GM21528 (cell line): ENCODE data around the gene LRRC7.

Experiments
- ATAC-seq: cut with Tn5 transposase; IDR thresholded peaks from one replicate; pipeline ENCODE4 v1.9.1; 2021; ENCODE audit warnings: mild to moderate bottlenecking, moderate library complexity; ENCODE audit not compliant: unreplicated experiment, low FRiP score

The LRRC7 gene

DNA sequence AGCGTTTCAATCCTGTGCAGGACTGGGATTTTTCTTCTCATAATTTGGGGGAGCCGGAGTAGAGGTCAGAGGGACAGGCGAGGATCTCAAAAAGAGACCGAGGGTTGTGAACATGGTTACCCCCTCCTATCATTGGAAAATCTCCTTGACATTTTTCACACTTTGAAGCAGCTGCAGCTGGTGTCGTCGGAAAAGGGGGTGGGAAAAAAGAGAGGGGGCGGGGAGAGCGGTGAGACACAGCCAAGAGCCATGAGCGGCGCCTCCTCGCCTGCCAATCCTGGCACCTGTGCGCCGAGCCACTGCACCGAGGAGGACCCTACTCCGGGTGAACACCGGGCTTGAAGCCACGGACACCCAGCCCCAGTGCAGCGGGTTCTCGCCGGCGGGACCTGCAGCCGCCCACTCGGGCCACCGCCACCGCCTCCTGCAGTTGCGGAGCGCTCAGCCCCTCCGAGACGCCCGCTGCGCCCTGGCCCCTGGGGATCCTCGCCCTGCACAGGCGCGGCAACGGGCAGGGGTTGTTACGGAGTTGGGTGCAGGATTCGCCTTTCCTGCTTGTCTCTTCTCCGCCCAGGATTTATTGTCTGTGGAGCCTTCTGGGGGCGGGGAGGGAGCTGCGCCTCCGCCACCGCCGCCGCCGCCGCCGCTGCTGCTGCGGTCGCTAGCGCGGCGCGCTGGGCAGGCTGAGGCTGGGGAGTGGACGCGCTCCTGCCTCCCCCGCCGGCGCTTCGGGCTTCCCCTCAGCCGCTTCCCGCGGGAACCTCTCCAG is at the start of gene LRRC7:
LRRC7 (plus strand) TSS at position 271 of the 769 bp plus-strand sequence. CDS start 718 bp downstream, outside the sequence.
- no peak for ATAC-seq

- ATAC-seq, result no peak
Measured at GRCh38 chr1:69519006-69519405, 48.7 kb upstream of the LRRC7 start.

DNA sequence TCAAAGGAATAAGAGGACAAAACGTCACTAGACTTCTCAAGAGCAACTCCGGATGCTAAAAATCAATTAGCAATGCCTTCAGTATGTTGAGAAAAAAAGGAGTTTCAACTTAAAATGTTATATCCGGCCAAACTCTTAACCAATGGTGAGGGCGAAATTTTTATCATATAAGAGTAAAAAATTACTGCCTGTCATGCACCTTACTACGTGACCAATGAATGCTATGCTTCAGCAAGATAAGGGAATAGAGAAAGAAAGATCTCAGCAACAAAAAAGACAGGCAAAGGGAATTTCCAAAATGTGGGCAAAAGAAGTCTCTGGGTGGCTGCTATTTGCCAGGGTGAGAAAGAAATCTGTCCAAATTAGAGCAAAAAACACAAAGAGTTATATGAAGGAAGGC is 47.4 kb upstream of the LRRC7 start:
- no peak for ATAC-seq

DNA sequence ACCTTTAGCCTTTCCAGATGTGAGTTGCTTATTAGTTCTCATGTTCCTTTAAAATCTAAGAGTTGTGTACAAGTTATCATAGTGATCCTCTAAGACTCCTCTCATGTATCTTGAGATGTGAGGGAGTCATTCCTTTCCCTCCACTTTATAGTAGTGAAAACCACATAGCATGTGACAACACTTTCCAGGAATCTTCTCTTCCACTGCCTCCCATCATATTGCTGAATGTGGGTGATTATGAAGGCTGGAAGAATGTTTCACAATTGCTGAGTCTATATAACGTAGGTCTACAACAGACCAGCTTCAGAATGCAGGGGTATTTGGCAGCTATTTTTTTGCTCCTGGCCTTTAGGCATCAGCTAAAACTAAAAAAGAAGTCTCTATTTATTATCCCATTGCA is 44.7 kb upstream of the LRRC7 start:
- no peak for ATAC-seq

- ATAC-seq, result no peak
Measured at GRCh38 chr1:69523461-69523860, 44.3 kb upstream of the LRRC7 start.

- no peak for ATAC-seq
Measured at GRCh38 chr1:69524015-69524414, 43.7 kb upstream of the LRRC7 start.

DNA sequence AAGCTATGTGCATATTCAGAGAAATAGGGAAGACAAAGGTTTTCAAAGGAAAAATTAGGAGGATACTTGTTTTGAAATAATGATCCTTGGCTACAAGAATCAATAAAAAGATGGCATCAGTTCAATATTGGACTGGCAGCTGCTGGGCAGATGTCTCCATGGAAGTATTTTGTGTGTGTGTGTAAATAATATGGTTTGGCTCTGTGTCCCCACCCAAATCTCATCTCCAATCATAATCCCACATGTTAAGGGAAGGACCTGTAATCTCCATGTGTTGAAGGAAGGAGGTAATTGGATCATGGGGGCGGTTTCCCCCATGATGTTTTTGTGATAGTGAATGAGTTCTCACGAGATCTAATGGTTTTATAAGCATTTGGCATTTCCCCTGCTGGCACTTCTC is 40.4 kb upstream of the LRRC7 start:
- no peak for ATAC-seq

GRCh38 chr1:69528376-69528775 is 39.3 kb upstream of the LRRC7 start:
- no peak for ATAC-seq

GRCh38 chr1:69533343-69533742 is 34.4 kb upstream of the LRRC7 start:
- ATAC-seq, result no peak

GRCh38 chr1:69534829-69535228 is 32.9 kb upstream of the LRRC7 start:
- no peak for ATAC-seq

- ATAC-seq, result no peak
Measured at GRCh38 chr1:69535490-69535889, 32.2 kb upstream of the LRRC7 start.

DNA sequence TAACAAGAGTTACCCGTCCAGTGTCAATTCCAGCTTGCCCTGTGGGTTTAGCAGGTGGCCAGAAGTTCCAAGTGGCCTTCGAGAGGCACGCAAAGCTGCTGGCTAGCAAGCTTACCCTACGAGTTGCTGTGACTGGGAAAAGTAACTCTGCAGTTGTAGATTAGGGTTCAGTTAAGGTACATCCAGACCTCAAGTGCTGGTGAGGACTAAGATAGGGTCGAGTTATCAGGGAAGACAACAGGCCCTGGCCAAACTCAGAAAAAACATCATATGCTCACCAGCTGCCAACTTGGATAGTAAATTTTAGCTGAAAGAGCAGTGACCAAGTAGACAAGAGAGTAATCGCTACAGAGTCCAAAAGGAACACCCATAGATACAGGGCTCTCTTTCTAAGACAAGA is 27.7 kb upstream of the LRRC7 start:
- no peak for ATAC-seq

DNA sequence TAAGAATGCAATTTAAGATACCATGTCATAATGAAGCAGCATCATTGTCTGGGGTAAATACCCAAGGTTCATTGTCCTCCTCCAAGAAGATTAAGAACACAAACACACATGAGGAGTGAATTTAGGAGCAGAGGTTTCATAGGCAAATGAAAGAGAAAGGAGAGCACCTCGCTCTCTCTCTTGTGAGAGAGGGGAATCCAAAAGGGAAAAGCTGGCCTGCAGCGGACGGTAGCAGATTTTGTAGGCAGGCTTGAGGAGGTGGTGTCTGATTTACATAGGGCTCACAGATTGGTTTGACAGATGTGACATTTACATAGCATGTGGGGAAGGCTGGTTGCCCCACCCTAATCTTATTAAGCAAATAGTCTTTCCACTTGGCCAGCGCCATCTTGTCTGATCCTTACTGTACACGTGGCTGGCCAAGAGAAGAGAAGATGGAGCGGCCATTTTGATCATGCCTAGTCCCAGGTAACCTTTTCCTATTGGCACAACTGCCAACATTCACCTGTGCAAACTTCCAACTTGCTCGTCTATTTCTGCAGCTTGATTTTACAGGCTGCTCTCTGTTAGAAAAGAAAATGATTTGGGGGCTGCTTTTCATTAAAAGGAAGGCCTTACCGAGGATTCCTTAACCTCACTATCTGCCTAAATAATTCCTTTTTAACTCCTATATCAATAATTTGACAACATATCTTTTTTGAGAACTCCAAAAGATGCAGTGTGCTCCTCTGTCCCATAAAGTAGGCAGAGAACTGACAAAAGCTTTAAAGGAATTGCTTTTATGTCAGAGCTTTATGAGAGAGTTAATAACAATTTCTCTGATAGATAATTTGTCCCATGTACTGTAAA is 16.0 kb upstream of the LRRC7 start:
- ATAC-seq, result no peak

DNA sequence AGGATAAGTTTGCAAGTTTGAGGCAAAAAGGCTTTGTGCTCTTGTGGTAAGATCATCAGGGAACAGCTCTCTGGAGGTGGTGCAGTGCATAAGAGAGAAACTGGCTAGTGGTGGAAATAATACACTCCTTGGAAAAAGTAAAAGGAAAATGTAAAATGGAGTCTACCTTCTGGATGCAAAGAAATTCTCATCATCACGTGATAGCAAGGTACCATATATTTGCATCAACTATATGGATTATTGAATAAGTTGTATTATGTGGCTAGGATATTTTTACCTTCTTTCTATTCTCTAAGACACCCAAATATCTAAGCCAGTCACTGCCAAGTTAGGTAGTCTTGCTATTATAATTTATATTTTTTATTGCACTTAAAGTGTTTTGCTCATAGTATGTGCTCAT is 14.0 kb upstream of the LRRC7 start:
- ATAC-seq, result no peak

DNA sequence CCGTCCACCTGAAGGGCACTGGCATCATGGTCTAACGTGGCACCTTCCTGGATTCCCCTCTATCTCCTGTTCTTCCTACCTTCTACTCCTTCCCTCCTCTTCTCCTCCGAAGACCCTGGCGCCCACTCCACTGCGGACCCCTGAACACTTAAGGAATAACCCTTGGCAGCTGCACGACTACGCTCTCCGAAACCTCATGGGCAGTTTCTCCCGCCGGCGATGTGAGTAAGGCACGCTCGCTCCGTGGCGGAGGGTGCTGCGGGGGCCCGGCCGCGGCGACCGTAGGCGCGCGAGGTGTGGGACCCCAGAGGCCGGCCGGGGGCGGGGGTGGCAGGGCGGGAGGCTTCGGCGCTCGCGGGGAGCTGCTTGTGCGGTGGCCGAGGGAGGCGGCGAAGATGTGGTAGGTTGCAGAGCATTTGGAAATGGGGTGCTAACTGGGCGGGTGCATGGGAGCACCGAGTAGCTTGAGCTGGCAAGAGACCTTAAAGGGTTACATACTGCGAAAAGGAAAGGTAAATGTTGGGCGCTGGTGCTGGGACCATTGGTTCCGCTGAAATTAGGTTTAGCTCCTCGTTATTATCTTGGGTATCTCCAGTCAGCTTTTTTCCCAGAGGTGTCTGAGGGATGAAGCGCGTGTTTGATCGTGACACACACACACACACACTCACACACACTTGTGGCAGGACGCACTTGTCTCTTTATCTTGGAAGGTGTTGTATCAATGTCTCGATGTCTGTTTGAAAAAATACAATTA is 876 bp downstream of the LRRC7 start:
- no peak for ATAC-seq

DNA sequence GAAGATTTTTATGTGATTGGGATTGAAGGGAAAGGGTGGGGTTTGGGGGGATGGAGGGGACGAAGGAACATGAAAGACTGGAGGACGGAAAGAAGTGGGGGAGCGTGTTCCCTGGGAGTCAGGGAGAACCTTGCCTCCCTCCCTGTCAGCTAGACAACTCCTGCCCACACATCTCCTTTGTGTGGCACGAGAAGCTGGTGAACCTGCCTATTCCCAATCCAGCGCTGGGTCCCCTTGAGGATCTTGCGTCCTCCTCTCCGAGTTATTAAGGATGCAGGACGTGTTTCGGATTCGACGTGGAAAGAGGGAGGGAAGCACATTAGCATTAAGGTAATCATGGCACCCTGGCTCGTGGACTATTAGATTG is 1.4 kb downstream of the LRRC7 start:
- ATAC-seq, result no peak

- ATAC-seq, result no peak
Measured at GRCh38 chr1:69569576-69570328, 2.0 kb downstream of the LRRC7 start.

DNA sequence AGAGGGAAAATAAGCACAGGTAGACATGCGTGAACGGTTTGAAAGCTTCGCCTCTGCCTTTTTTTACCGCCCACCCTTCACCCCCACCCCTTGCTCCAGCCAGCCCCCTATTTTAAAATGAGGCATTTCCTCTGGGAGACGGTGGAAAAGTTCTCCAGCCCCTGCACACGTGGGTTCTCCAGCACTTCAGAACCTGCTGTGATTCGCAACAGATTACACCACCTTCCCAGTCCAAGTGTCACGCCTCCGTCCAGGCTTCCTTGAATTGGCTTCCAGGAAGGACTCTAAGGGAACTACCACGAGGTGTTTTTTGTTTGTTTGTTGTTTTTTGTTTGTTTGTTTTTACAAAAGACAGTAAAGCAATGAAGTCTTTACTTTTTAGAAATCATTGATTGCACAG is 2.6 kb downstream of the LRRC7 start:
- no peak for ATAC-seq

- ATAC-seq, result no peak
Measured at GRCh38 chr1:69572921-69573320, 5.2 kb downstream of the LRRC7 start.

- ATAC-seq, result no peak
Measured at GRCh38 chr1:69573911-69574310, 6.2 kb downstream of the LRRC7 start.
